Ishikawa (cell line): ENCODE measurements around the gene CCT3.

Experiments used
- CREB1 ChIP-seq: IDR thresholded peaks from 2 replicates; pipeline ENCODE4 v1.6.1; 2012; ENCODE audit warnings: low read depth
- EP300 ChIP-seq: IDR thresholded peaks from 2 replicates; pipeline ENCODE4 v1.6.1; 2012; ENCODE audit warnings: borderline replicate concordance
- FOXM1 ChIP-seq: IDR thresholded peaks from 2 replicates; pipeline ENCODE4 v1.6.1; 2012; ENCODE audit warnings: low read depth, borderline replicate concordance
- NFIC ChIP-seq: IDR thresholded peaks from 2 replicates; pipeline ENCODE4 v1.6.1; 2012
- RAD21 ChIP-seq: IDR thresholded peaks from 2 replicates; pipeline ENCODE4 v1.6.1; 2012; ENCODE audit warnings: low read depth
- REST ChIP-seq: IDR thresholded peaks from 2 replicates; pipeline ENCODE4 v1.6.1; 2012; ENCODE audit warnings: low read depth, mild to moderate bottlenecking
- TCF12 ChIP-seq: IDR thresholded peaks from 2 replicates; pipeline ENCODE4 v1.6.1; 2012; ENCODE audit warnings: low read depth
- TEAD4 ChIP-seq: IDR thresholded peaks from 2 replicates; pipeline ENCODE4 v1.6.1; 2012
- YY1 ChIP-seq: IDR thresholded peaks from 2 replicates; pipeline ENCODE4 v1.6.1; 2012; ENCODE audit warnings: low read depth
- ZBTB7A ChIP-seq: IDR thresholded peaks from 2 replicates; pipeline ENCODE4 v1.6.1; 2012; ENCODE audit warnings: low read depth
- TF ChIP-seq, protein P1 (sequence below): IDR thresholded peaks from 2 replicates; pipeline ENCODE4 v1.6.1; 2012

- TF ChIP-seq TEAD4 (no peak), CREB1 (no peak), EP300 (no peak), YY1 (no peak), ZBTB7A (no peak), REST (no peak), TCF12 (no peak), RAD21 (no peak), NFIC (no peak), FOXM1 (no peak)
- TF ChIP-seq, protein P1, sequence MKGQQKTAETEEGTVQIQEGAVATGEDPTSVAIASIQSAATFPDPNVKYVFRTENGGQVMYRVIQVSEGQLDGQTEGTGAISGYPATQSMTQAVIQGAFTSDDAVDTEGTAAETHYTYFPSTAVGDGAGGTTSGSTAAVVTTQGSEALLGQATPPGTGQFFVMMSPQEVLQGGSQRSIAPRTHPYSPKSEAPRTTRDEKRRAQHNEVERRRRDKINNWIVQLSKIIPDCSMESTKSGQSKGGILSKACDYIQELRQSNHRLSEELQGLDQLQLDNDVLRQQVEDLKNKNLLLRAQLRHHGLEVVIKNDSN: no peak
Observed at GRCh38 chr1:156283521-156283920, 54.6 kb downstream of the CCT3 start.
